ENCODE measurements around the gene SPCS2. TPM values are rescaled to one million over a fixed set of nuclear protein-coding genes. Genes with fewer than 3 reads are reported as not detected.

The SPCS2 gene
- total and polyA plus RNA-seq, 2 of the 8 experiments (the other 6 are each of a cell fraction or from before 2014, with no cell fraction given), result 92.7 to 161 TPM

- CTCF ChIA-PET (ENCODE audit: partially characterized antibody), result interaction anchor here (0.6 to 3.8 kb wide), 5 partner anchors 9 to 201 kb away, joined by 3 to 35 read pairs (median 3); no protein-coding TSS in a partner anchor
- no peak overlapping the region for H2AK5ac ChIP-seq (ENCODE audit: low read depth, low read length)
- FAIRE-seq, result no peak
These were observed 7.6 kb upstream of the SPCS2 start for GRCh38 chr11:74941492-74941891.

More at GRCh38 chr11:74941492-74941891, 7.6 kb upstream of the SPCS2 start:
- no peaks in the 10 kb centered on the region for H3K4me1 ChIP-seq (replicated peaks in 1 of 4; ENCODE audit: control insufficient read depth in 3 of 4, insufficient read depth in 4 of 4, low read length in 3 of 4)
- no peak overlapping the region for H3K4ac ChIP-seq (replicated peaks; ENCODE audit: insufficient read length, low read depth, low read length)
- no peak overlapping the region for H4K8ac ChIP-seq (ENCODE audit: extremely low read depth, insufficient read depth, low read length)
- no peak overlapping the region for H2AFZ ChIP-seq (ENCODE audit: low read length)
- H3K79me2 ChIP-seq (ENCODE audit: control insufficient read depth in 1 of 2, insufficient read depth in 2 of 2, low read length in 2 of 2), result no peaks in the 10 kb centered on the region
- no peak for DNase-seq (ENCODE audit: low read depth in 1 of 2, low spot score in 2 of 2)
- H2BK15ac ChIP-seq (ENCODE audit: low read length), result no peak overlapping the region
- TF ChIP-seq POU5F1 (IDR thresholded peaks at IDR 0.05; ENCODE audit: low read depth, low read length) (no peak), CBX8 (IDR thresholded peaks at IDR 0.05; ENCODE audit: borderline replicate concordance, low read depth, low read length) (no peak), MAFK (IDR thresholded peaks at IDR 0.05; ENCODE audit: low read depth, low read length) (no peak), EP300 (IDR thresholded peaks at IDR 0.05; ENCODE audit: borderline replicate concordance in 1 of 2, low read depth in 2 of 2, low read length in 2 of 2) (no peak), RAD21 (IDR thresholded peaks at IDR 0.05 in 1 of 2, conservative IDR thresholded peaks at IDR 0.05 in 1 of 2; ENCODE audit: low read depth in 2 of 2, low read length in 2 of 2) (no peak), HDAC6 (IDR thresholded peaks at IDR 0.05; ENCODE audit: low read depth, low read length) (no peak), RFX5 (IDR thresholded peaks at IDR 0.05; ENCODE audit: borderline replicate concordance, low read depth, low read length) (no peak), KDM5A (IDR thresholded peaks at IDR 0.05; ENCODE audit: low read length) (no peak), RNF2 (IDR thresholded peaks at IDR 0.05; ENCODE audit: borderline replicate concordance, low read depth, low read length, missing control alignments, poor library complexity, severe bottlenecking) (no peak), KDM1A (IDR thresholded peaks at IDR 0.05; ENCODE audit: borderline replicate concordance, low read length) (no peak)
- no peak overlapping the region for H2BK120ac ChIP-seq (replicated peaks; ENCODE audit: low read depth, low read length)
- no peak overlapping the region for H4K5ac ChIP-seq (ENCODE audit: insufficient read length, low read depth, low read length)
- peaks cover 2% of the 10 kb centered on the region; the same call in 1 of the 2 replicates for H3K23me2 ChIP-seq (ENCODE audit: low read depth, low read length)
- H3K23ac ChIP-seq (ENCODE audit: insufficient read length), result no peak overlapping the region
- H3K9me3 ChIP-seq (ENCODE audit: insufficient read depth in 2 of 2, low read depth in 1 of 2, low read length in 1 of 2), result no peaks in the 10 kb centered on the region
- no peak overlapping the region for H2BK5ac ChIP-seq (ENCODE audit: low read depth, low read length)
- no peak overlapping the region for H3K4me3 ChIP-seq (ENCODE audit: extremely low read depth in 1 of 4, insufficient read depth in 2 of 4, low read depth in 3 of 4, low read length in 4 of 4)
- H3K27me3 ChIP-seq (replicated peaks in 1 of 4; ENCODE audit: control insufficient read depth in 3 of 4, extremely low read depth in 1 of 4, insufficient read depth in 3 of 4, low read length in 3 of 4), result no peaks in the 10 kb centered on the region
- no peak overlapping the region for H3K27ac ChIP-seq (ENCODE audit: low read depth, low read length)
- H4K91ac ChIP-seq (replicated peaks; ENCODE audit: insufficient read length, low read length), result no peak overlapping the region
- no peak overlapping the region for H2BK12ac ChIP-seq (ENCODE audit: low read depth, low read length)
- no peaks in the 10 kb centered on the region for H3K79me1 ChIP-seq (ENCODE audit: low read depth, low read length)
- H3K18ac ChIP-seq (ENCODE audit: extremely low read depth, low read length), result no peak overlapping the region
- H4K20me1 ChIP-seq (replicated peaks in 1 of 2; ENCODE audit: control insufficient read depth in 1 of 2, insufficient read depth in 2 of 2, low read length in 2 of 2), result no peaks in the 10 kb centered on the region
- no peaks in the 10 kb centered on the region; a peak in 3 of 8 replicates for H3K36me3 ChIP-seq (ENCODE audit: control insufficient read depth in 2 of 4, insufficient read depth in 4 of 4, low read length in 3 of 4)
- H3K4me2 ChIP-seq (ENCODE audit: insufficient read depth in 1 of 2, low read depth in 2 of 2, low read length in 2 of 2), result no peak overlapping the region
- POLR2A ChIA-PET (ENCODE audit: partially characterized antibody), result interaction anchor here (0.9 kb wide), 1 partner anchor 14 kb away, joined by 3 read pairs; no protein-coding TSS in a partner anchor
- H3K9ac ChIP-seq (replicated peaks in 1 of 4; ENCODE audit: extremely low read depth in 1 of 4, low read depth in 3 of 4, low read length in 3 of 4), result no peak overlapping the region
- H2BK20ac ChIP-seq (ENCODE audit: low read length), result no peak overlapping the region
- H3K56ac ChIP-seq (replicated peaks; ENCODE audit: insufficient read length, low read depth, low read length), result no peak overlapping the region
- H3K14ac ChIP-seq (ENCODE audit: insufficient read length), result no peak overlapping the region

Measured in H1 (cell line).